ENCODE measurements around the gene EHD4.

- TF ChIP-seq EZH2 (IDR thresholded peaks at IDR 0.05; ENCODE audit: low read length) (no peak), CTCF (optimal IDR thresholded peaks at IDR 0.05 in 1 of 3, IDR thresholded peaks at IDR 0.05 in 1 of 3, conservative IDR thresholded peaks at IDR 0.05 in 1 of 3; ENCODE audit: extremely low read depth in 1 of 3, insufficient read depth in 2 of 3, low read length in 3 of 3) (no peak)
Measured at GRCh38 chr15:41887893-41888292, 84.5 kb downstream of the EHD4 start.
